Stomach (tissue), 4 donors: ENCODE results near the gene NAA38.

Experiments
- CTCF ChIP-seq, 7 experiments: fragments of 450-650 bp in 4 of 7; fragments of 200-600 bp in 3 of 7; sonication (generic) in 3 of 7; IDR thresholded peaks; one replicate each; pipeline ENCODE4 v1.5.1; 2016 to 2019; ENCODE audit warnings: antibody characterized with exemption in 7 of 7, control low read depth in 2 of 7, mild to moderate bottlenecking in 1 of 7
- POLR2A ChIP-seq, 4 donors: fragments of 450-650 bp; IDR thresholded peaks; one replicate each; pipeline ENCODE4 v1.6.1; 2016; ENCODE audit warnings: antibody characterized with exemption in 4 of 4, control low read depth in 2 of 4, mild to moderate bottlenecking in 1 of 4, moderate library complexity in 1 of 4

DNA sequence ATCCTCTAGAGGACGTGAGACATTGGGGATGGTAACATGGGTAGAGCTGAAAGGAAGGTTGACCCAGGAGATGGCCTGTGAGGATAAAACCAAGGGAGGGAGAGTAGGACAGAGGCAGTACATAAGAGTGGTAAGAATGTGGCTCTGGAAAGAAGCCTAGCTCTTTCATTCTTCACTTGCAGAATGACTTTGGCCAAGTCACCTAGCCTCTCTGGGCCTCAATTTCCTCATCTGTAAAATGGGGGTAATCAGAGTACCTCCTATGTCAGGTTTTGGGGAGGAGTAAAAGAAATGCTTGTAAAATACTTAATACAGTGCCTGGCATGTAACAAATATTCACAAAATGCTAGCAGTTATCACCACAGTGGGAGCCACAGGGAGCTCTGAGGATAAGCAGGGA, 16.5 kb downstream of the NAA38 start:
- TF ChIP-seq POLR2A (IDR thresholded peaks at IDR 0.05) (no peak), CTCF (IDR thresholded peaks at IDR 0.05) (no peak)
